OCI-LY1 (cell line): ENCODE measurements around the gene RPP25L.
"Not testable (repeated sequence)": the region's sequence is repeated elsewhere in the genome, so short reads cannot be mapped to it uniquely, and the experiment has no call there.

Experiments
- H2AFZ ChIP-seq: fragments of 200-600 bp; sonication (generic), shearing (Covaris generic); 2 replicates; pipeline ENCODE4 v1.6.0; 2014; ENCODE audit warnings: antibody characterized with exemption, mild to moderate bottlenecking, low read length
- H3F3A ChIP-seq: fragments of 200-600 bp; sonication (generic), shearing (Covaris generic); 2 replicates; pipeline ENCODE4 v1.6.0; 2014; ENCODE audit warnings: mild to moderate bottlenecking, antibody characterized with exemption, low read length, moderate library complexity; ENCODE audit not compliant: insufficient read depth
- H3K27ac ChIP-seq: fragments of 200-600 bp; sonication (generic); 2 replicates; pipeline ENCODE4 v1.5.1; 2014; ENCODE audit warnings: low read length, mixed run types, mild to moderate bottlenecking, low read depth; ENCODE audit not compliant: poor library complexity, severe bottlenecking
- H3K27me3 ChIP-seq: fragments of 200-600 bp; sonication (generic); 2 replicates; pipeline ENCODE4 v1.6.0; 2014; ENCODE audit warnings: antibody characterized with exemption, mild to moderate bottlenecking, low read length, moderate library complexity; ENCODE audit not compliant: insufficient read depth
- H3K36me3 ChIP-seq: fragments of 200-600 bp; sonication (generic); 2 replicates; pipeline ENCODE4 v1.6.1; 2014; ENCODE audit warnings: mild to moderate bottlenecking, antibody characterized with exemption, low read length, moderate library complexity, mixed read lengths; ENCODE audit not compliant: insufficient read depth
- H3K4me1 ChIP-seq: fragments of 200-600 bp; sonication (generic); 2 replicates; pipeline ENCODE4 v1.5.1; 2014; ENCODE audit warnings: mild to moderate bottlenecking, low read length, moderate library complexity; ENCODE audit not compliant: insufficient read depth, severe bottlenecking
- H3K4me2 ChIP-seq: fragments of 200-600 bp; sonication (generic), shearing (Covaris generic); 2 replicates; pipeline ENCODE4 v1.6.1; 2014; ENCODE audit warnings: low read length
- H3K4me3 ChIP-seq: fragments of 200-600 bp; sonication (generic); 2 replicates; pipeline ENCODE4 v1.5.1; 2014; ENCODE audit warnings: low read length, low read depth, mild to moderate bottlenecking, mixed read lengths; ENCODE audit not compliant: poor library complexity, severe bottlenecking
- H3K79me2 ChIP-seq: fragments of 200-600 bp; shearing (Covaris generic); 2 replicates; pipeline ENCODE4 v1.6.1; 2016; ENCODE audit warnings: mixed run types, low read length, mixed read lengths; ENCODE audit not compliant: insufficient read depth
- H3K9ac ChIP-seq: fragments of 200-600 bp; sonication (generic), shearing (Covaris generic); 2 replicates; pipeline ENCODE4 v1.6.1; 2014; ENCODE audit warnings: mild to moderate bottlenecking, low read length, mixed read lengths
- H3K9me2 ChIP-seq: fragments of 200-600 bp; sonication (generic), shearing (Covaris generic); 2 replicates; pipeline ENCODE4 v1.6.1; 2014; ENCODE audit warnings: low read depth, mild to moderate bottlenecking, low read length, mixed read lengths
- H3K9me3 ChIP-seq: fragments of 200-600 bp; shearing (Covaris generic); 2 replicates; pipeline ENCODE4 v1.6.1; 2014; ENCODE audit warnings: low read length, mixed read lengths
- H4K20me1 ChIP-seq: fragments of 200-600 bp; sonication (generic), shearing (Covaris generic); 2 replicates; pipeline ENCODE4 v1.6.0; 2016; ENCODE audit warnings: mild to moderate bottlenecking, low read length; ENCODE audit not compliant: insufficient read depth
- EZH2 ChIP-seq: fragments of 200-600 bp; sonication (generic), shearing (Covaris generic); IDR thresholded peaks from 2 replicates; pipeline ENCODE4 v1.8.0; 2017; ENCODE audit warnings: borderline replicate concordance, mixed run types, mild to moderate bottlenecking, antibody characterized with exemption, low read length, moderate library complexity, mixed read lengths
- TF ChIP-seq, protein P1 (sequence below): fragments of 200-600 bp; sonication (generic), shearing (Covaris generic); IDR thresholded peaks from 2 replicates; pipeline ENCODE4 v1.5.1; 2017; ENCODE audit warnings: mild to moderate bottlenecking, antibody characterized with exemption, low read length, moderate library complexity, mixed read lengths

RPP25L gene

DNA sequence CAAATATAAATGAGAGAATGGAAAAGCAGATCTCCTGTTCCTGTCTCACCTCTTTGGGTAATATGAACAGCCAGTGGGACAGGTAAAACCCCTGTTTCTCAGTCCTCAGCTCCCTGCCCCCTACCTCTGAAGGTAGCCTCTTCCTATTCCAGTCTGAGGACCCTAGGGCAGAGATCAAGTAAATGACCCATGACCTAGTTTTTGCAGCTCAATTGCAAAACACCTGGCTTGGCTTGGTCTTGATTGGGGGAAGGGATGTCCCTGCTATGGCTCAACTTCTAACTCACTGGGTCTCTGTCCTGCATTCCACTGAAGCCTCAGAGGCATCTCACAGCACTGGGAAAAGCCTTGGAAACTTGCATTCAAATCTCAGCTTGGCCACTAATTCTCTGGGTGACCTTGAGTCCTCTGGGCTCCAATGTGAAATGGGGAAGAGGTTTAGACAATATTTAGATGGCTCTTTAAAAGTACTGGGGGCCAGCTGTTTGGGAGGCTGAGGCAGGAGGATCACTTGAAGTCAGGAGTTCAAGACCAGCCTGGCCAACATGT lies 32.9 kb upstream of the RPP25L start:
- Histone ChIP-seq H3K9me3 (no peaks in the 10 kb centered on the region), H3K9ac (no peak overlapping the region), H3K4me2 (no peak overlapping the region), H3K4me3 (no peak overlapping the region), H3K27ac (no peak overlapping the region), H3K79me2 (no peaks in the 10 kb centered on the region), H4K20me1 (no peaks in the 10 kb centered on the region), H3K9me2 (no peaks in the 10 kb centered on the region), H3F3A (no peaks in the 10 kb centered on the region), H2AFZ (no peak overlapping the region), H3K36me3 (peaks cover 21% of the 10 kb centered on the region), H3K4me1 (peaks cover 18% of the 10 kb centered on the region), H3K27me3 (no peaks in the 10 kb centered on the region)
- TF ChIP-seq EZH2: no peak
- TF ChIP-seq, protein P1, sequence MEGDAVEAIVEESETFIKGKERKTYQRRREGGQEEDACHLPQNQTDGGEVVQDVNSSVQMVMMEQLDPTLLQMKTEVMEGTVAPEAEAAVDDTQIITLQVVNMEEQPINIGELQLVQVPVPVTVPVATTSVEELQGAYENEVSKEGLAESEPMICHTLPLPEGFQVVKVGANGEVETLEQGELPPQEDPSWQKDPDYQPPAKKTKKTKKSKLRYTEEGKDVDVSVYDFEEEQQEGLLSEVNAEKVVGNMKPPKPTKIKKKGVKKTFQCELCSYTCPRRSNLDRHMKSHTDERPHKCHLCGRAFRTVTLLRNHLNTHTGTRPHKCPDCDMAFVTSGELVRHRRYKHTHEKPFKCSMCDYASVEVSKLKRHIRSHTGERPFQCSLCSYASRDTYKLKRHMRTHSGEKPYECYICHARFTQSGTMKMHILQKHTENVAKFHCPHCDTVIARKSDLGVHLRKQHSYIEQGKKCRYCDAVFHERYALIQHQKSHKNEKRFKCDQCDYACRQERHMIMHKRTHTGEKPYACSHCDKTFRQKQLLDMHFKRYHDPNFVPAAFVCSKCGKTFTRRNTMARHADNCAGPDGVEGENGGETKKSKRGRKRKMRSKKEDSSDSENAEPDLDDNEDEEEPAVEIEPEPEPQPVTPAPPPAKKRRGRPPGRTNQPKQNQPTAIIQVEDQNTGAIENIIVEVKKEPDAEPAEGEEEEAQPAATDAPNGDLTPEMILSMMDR: no peak

DNA sequence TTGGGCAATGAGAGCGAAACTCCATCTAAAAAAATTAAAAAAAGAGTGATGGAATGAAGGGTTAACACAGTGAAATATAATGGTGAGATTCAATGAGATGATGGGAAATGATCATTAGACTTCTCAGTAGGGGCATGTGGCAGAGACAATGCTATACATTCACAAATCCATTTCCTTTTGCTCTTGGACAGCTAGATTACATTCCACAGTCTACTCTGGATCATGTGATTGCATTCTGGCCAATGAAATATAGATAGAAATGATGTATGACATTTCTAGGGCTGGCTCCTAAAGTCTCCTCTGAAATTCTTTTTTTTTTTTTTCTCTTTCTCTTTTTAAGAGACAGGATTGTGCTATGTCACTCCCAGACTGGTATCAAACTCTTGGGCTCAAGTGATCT lies 30.8 kb upstream of the RPP25L start:
- Histone ChIP-seq H3K9me3 (no peaks in the 10 kb centered on the region), H3K9ac (no peak overlapping the region), H3K36me3 (no peaks in the 10 kb centered on the region), H3K4me3 (no peak overlapping the region), H4K20me1 (no peaks in the 10 kb centered on the region), H3K9me2 (no peaks in the 10 kb centered on the region), H3K27ac (no peak overlapping the region), H3K4me1 (peaks cover 23% of the 10 kb centered on the region), H3F3A (no peaks in the 10 kb centered on the region), H3K27me3 (no peaks in the 10 kb centered on the region), H3K79me2 (no peaks in the 10 kb centered on the region), H3K4me2 (no peak overlapping the region), H2AFZ (no peak overlapping the region)
- TF ChIP-seq, protein P1: no peak
- TF ChIP-seq EZH2: no peak

DNA sequence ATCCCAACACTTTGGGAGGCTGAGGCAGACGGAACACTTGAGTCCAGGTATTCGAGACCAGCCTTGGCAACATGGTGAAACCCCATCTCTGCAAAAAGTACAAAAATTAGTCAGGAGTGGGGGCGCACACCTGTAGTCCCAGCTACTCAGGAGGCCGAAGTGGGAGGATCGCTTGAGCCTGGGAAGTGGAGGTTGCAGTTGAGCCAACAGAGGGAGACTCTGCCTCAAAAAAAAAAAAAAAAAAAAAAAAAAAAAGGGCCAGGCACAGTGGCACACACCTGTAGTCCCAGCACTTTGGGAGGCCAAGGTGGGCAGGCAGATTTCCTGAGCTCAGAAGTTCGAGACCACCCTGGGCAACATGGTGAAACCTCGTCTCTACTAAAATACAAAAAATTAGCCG lies 27.4 kb upstream of the RPP25L start:
- not testable (repeated sequence) for H3K27me3 ChIP-seq, H3K9ac ChIP-seq, H2AFZ ChIP-seq, H3F3A ChIP-seq, H4K20me1 ChIP-seq, H3K9me2 ChIP-seq, H3K4me3 ChIP-seq, H3K27ac ChIP-seq, H3K9me3 ChIP-seq, H3K4me2 ChIP-seq
- H3K36me3 ChIP-seq: peaks cover 17% of the 10 kb centered on the region
- peaks cover 13% of the 10 kb centered on the region; the same call in 1 of the 2 replicates for H3K79me2 ChIP-seq
- H3K4me1 ChIP-seq: peaks cover 24% of the 10 kb centered on the region

DNA sequence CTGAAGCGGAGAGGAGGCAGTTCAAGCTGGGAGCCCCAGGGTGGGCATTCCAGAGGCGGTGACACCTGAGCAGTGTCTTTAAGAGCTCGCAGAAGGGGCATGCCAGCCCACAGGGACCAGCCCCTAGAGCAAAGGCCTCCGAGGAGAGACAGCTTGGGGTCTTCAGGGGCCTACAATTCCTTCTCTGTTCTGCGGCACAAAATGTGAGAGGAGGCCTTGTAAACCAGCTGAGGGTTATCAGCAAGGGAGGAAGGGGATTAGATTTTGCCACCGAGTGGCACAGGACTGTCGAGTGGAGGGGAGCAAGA lies 26.2 kb upstream of the RPP25L start:
- peak overlapping the region; percentile 92 for H3K4me3 ChIP-seq
- peaks cover 17% of the 10 kb centered on the region for H3K36me3 ChIP-seq
- H3K9me2 ChIP-seq: no peaks in the 10 kb centered on the region
- no peaks in the 10 kb centered on the region for H3F3A ChIP-seq
- peak overlapping the region; percentile 26; the same call in 1 of the 2 replicates for H2AFZ ChIP-seq
- TF ChIP-seq, protein P1: no peak
- TF ChIP-seq EZH2: no peak
- H3K4me2 ChIP-seq: peak overlapping the region; percentile 67
- H3K9me3 ChIP-seq: no peaks in the 10 kb centered on the region
- no peaks in the 10 kb centered on the region for H3K27me3 ChIP-seq
- peak overlapping the region; percentile 40 for H3K27ac ChIP-seq
- peaks cover 13% of the 10 kb centered on the region; the same call in 1 of the 2 replicates for H3K79me2 ChIP-seq
- peaks cover 24% of the 10 kb centered on the region for H3K4me1 ChIP-seq
- H4K20me1 ChIP-seq: no peaks in the 10 kb centered on the region
- H3K9ac ChIP-seq: peak overlapping the region; percentile 92
